ENCODE results near the gene BABAM2.

The BABAM2 gene

GRCh38 chr2:27914041-27914804 is 23.7 kb downstream of the BABAM2 start:
- H3K9me3 ChIP-seq (ENCODE audit: control insufficient read depth, insufficient read depth, low read depth, low read length): no peaks in the 10 kb centered on the region
- ChIA-PET POLR2A (no interaction called here), CTCF (no interaction called here)
- TF ChIP-seq ZNF121 (tag by site-specific recombination; IDR thresholded peaks at IDR 0.05) (no peak), ZBTB20 (tag by site-specific recombination; IDR thresholded peaks at IDR 0.05) (peak; percentile 60; the same call in 1 of the 2 replicates), ZNF354C (tag by site-specific recombination; IDR thresholded peaks at IDR 0.05; ENCODE audit: borderline replicate concordance, low read depth) (no peak), KLF16 (tag by site-specific recombination; IDR thresholded peaks at IDR 0.05) (no peak), ZNF530 (tag by site-specific recombination; IDR thresholded peaks at IDR 0.05; ENCODE audit: low read depth) (no peak), ZNF140 (tag by site-specific recombination; IDR thresholded peaks at IDR 0.05) (no peak), HOXD13 (CRISPR knock-in tag; IDR thresholded peaks at IDR 0.05; ENCODE audit: borderline replicate concordance) (no peak), FEZF1 (tag by site-specific recombination; IDR thresholded peaks at IDR 0.05) (no peak)
- H3K4me3 ChIP-seq (ENCODE audit: low read depth, low read length): no peak overlapping the region
- peaks cover 14% of the 10 kb centered on the region; the same call in 1 of the 2 replicates for H3K4me1 ChIP-seq (ENCODE audit: control insufficient read depth, insufficient read depth, low read length)
- H3K27ac ChIP-seq (ENCODE audit: extremely low read depth, low read depth, low read length): no peak overlapping the region
- no peaks in the 10 kb centered on the region; a peak in 1 of 3 replicates for H3K36me3 ChIP-seq (ENCODE audit: control insufficient read depth in 2 of 2, insufficient read depth in 1 of 2, low read length in 2 of 2)

DNA sequence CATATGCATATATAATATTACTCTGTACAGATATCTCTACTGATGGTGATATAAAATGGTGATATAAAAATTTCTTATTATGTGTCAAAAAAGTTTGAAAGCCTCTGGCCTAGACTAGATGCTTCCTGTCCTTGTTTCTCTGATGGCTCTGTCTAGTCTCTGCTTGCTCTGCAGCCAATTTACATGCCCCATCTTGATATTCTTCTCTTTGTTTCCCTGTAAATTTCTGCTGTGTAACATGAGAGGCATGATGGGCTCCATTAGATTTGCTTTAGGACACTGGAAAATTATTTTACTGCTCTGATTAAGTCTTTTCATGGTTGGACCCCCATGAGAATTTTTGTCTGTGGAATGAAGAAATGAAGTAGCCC is 24.3 kb downstream of the BABAM2 start:
- ChIA-PET CTCF (no interaction called here), POLR2A (no interaction called here)
- Histone ChIP-seq H3K27ac (ENCODE audit: extremely low read depth, low read depth, low read length) (no peak overlapping the region), H3K36me3 (ENCODE audit: control insufficient read depth in 2 of 2, insufficient read depth in 1 of 2, low read length in 2 of 2) (no peaks in the 10 kb centered on the region; a peak in 1 of 3 replicates), H3K9me3 (ENCODE audit: control insufficient read depth, insufficient read depth, low read depth, low read length) (no peaks in the 10 kb centered on the region), H3K4me3 (ENCODE audit: low read depth, low read length) (no peak overlapping the region), H3K4me1 (ENCODE audit: control insufficient read depth, insufficient read depth, low read length) (peaks cover 14% of the 10 kb centered on the region; the same call in 1 of the 2 replicates)
- no peak for TF ChIP-seq ZNF16 (tag by site-specific recombination; IDR thresholded peaks at IDR 0.05; ENCODE audit: low read depth)
- peak; percentile 29; the same call in 1 of the 2 replicates for TF ChIP-seq PRDM6 (tag by site-specific recombination; IDR thresholded peaks at IDR 0.05)
- TF ChIP-seq GLI2 (tag by site-specific recombination; IDR thresholded peaks at IDR 0.05; ENCODE audit: borderline replicate concordance, low read depth): no peak
- TF ChIP-seq ZNF514 (tag by site-specific recombination; IDR thresholded peaks at IDR 0.05): no peak
- 0 out of 2 replicates have a peak, but pooled peaks have one; percentile 32 for TF ChIP-seq ZNF24 (tag by site-specific recombination; IDR thresholded peaks at IDR 0.05)
- no peak for TF ChIP-seq IKZF3 (tag by site-specific recombination; IDR thresholded peaks at IDR 0.05)

GRCh38 chr2:27915191-27915590 is 24.7 kb downstream of the BABAM2 start:
- ChIA-PET CTCF (no interaction called here), POLR2A (no interaction called here)
- Histone ChIP-seq H3K36me3 (ENCODE audit: control insufficient read depth in 2 of 2, insufficient read depth in 1 of 2, low read length in 2 of 2) (no peaks in the 10 kb centered on the region; a peak in 1 of 3 replicates), H3K4me1 (ENCODE audit: control insufficient read depth, insufficient read depth, low read length) (peaks cover 14% of the 10 kb centered on the region; the same call in 1 of the 2 replicates), H3K9me3 (ENCODE audit: control insufficient read depth, insufficient read depth, low read depth, low read length) (no peaks in the 10 kb centered on the region), H3K4me3 (ENCODE audit: low read depth, low read length) (no peak overlapping the region), H3K27ac (ENCODE audit: extremely low read depth, low read depth, low read length) (no peak overlapping the region)
- no peak for TF ChIP-seq KLF9 (tag by site-specific recombination; IDR thresholded peaks at IDR 0.05; ENCODE audit: low read depth)
- TF ChIP-seq BCL11A (tag by site-specific recombination; IDR thresholded peaks at IDR 0.05; ENCODE audit: low read depth): no peak
- TF ChIP-seq ZNF202 (tag by site-specific recombination; IDR thresholded peaks at IDR 0.05; ENCODE audit: borderline replicate concordance): no peak
- no peak for TF ChIP-seq WT1 (tag by site-specific recombination; IDR thresholded peaks at IDR 0.05)
- no peak for TF ChIP-seq ZFP69B (tag by site-specific recombination; IDR thresholded peaks at IDR 0.05)
- no peak for TF ChIP-seq ZNF529 (tag by site-specific recombination; IDR thresholded peaks at IDR 0.05; ENCODE audit: insufficient replicate concordance)
- TF ChIP-seq ZNF654 (tag by site-specific recombination; IDR thresholded peaks at IDR 0.05; ENCODE audit: low read depth): no peak
- TF ChIP-seq ZNF621 (tag by site-specific recombination; IDR thresholded peaks at IDR 0.05): no peak
- no peak for TF ChIP-seq SALL2 (tag by site-specific recombination; IDR thresholded peaks at IDR 0.05; ENCODE audit: borderline replicate concordance)
- TF ChIP-seq HOXA7 (CRISPR knock-in tag; IDR thresholded peaks at IDR 0.05; ENCODE audit: borderline replicate concordance): no peak
- TF ChIP-seq ZNF350 (tag by site-specific recombination; IDR thresholded peaks at IDR 0.05): no peak
- TF ChIP-seq ZNF664 (tag by site-specific recombination; IDR thresholded peaks at IDR 0.05): no peak
- TF ChIP-seq ZNF221 (tag by site-specific recombination; IDR thresholded peaks at IDR 0.05; ENCODE audit: borderline replicate concordance): no peak
- TF ChIP-seq MYNN (tag by site-specific recombination; IDR thresholded peaks at IDR 0.05; ENCODE audit: borderline replicate concordance): no peak
- TF ChIP-seq, protein P1, sequence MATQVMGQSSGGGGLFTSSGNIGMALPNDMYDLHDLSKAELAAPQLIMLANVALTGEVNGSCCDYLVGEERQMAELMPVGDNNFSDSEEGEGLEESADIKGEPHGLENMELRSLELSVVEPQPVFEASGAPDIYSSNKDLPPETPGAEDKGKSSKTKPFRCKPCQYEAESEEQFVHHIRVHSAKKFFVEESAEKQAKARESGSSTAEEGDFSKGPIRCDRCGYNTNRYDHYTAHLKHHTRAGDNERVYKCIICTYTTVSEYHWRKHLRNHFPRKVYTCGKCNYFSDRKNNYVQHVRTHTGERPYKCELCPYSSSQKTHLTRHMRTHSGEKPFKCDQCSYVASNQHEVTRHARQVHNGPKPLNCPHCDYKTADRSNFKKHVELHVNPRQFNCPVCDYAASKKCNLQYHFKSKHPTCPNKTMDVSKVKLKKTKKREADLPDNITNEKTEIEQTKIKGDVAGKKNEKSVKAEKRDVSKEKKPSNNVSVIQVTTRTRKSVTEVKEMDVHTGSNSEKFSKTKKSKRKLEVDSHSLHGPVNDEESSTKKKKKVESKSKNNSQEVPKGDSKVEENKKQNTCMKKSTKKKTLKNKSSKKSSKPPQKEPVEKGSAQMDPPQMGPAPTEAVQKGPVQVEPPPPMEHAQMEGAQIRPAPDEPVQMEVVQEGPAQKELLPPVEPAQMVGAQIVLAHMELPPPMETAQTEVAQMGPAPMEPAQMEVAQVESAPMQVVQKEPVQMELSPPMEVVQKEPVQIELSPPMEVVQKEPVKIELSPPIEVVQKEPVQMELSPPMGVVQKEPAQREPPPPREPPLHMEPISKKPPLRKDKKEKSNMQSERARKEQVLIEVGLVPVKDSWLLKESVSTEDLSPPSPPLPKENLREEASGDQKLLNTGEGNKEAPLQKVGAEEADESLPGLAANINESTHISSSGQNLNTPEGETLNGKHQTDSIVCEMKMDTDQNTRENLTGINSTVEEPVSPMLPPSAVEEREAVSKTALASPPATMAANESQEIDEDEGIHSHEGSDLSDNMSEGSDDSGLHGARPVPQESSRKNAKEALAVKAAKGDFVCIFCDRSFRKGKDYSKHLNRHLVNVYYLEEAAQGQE (tag by site-specific recombination; IDR thresholded peaks at IDR 0.05): no peak
